ENCODE measurements around the gene ZNF428. TPM values are rescaled to one million over a fixed set of nuclear protein-coding genes. Genes with fewer than 3 reads are reported as not detected.
A peak's percentile ranks its signal among the peaks of the same experiment; 100 is the strongest.
"Not testable (repeated sequence)": the region's sequence is repeated elsewhere in the genome, so short reads cannot be mapped to it uniquely, and the experiment has no call there.

Gene ZNF428
- total RNA-seq, 1 experiment from 2014 or later: 101 TPM

DNA sequence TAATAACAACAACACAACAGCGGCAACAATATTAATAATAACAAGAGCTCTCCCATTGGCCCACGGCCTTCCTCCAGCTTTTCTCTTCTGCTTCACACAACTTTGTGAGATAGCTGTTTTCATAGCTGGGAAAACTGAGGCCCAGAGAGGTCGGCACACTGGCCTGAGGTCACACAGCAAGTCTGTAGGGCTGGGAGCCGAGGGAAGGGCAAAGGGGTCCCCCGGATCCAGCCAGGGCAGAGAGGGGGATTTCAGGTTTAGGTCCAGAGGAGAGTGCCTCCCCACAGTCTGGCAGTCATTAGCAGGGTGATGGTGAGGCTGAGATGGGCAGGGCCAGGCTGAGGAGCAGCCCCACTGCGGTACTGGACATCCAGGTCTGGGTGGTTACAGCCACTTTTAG is 29.2 kb upstream of the ZNF428 start:
- Histone ChIP-seq H3K4me3 (no peak overlapping the region), H3K27me3 (no peaks in the 10 kb centered on the region), H3K9me3 (no peaks in the 10 kb centered on the region), H3K36me3 (peaks cover 49% of the 10 kb centered on the region)
- DNase-seq: no peak

GRCh38 chr19:43644181-43644580 is 24.8 kb upstream of the ZNF428 start:
- Histone ChIP-seq H3K9me3 (no peaks in the 10 kb centered on the region), H3K27me3 (peaks cover 10% of the 10 kb centered on the region)

GRCh38 chr19:43643326-43643725 is 23.9 kb upstream of the ZNF428 start:
- Histone ChIP-seq H3K4me3 (no peak overlapping the region), H3K9me3 (no peaks in the 10 kb centered on the region), H3K36me3 (peaks cover 10% of the 10 kb centered on the region), H3K27me3 (peaks cover 18% of the 10 kb centered on the region)
- DNase-seq: peak; percentile 44

More at GRCh38 chr19:43644181-43644580, 24.8 kb upstream of the ZNF428 start:
- no peak for DNase-seq
- Histone ChIP-seq H3K4me3 (no peak overlapping the region), H3K36me3 (peaks cover 19% of the 10 kb centered on the region)

- H3K27me3 ChIP-seq: peaks cover 22% of the 10 kb centered on the region
These were observed 23.1 kb upstream of the ZNF428 start for GRCh38 chr19:43642531-43642930.

DNA sequence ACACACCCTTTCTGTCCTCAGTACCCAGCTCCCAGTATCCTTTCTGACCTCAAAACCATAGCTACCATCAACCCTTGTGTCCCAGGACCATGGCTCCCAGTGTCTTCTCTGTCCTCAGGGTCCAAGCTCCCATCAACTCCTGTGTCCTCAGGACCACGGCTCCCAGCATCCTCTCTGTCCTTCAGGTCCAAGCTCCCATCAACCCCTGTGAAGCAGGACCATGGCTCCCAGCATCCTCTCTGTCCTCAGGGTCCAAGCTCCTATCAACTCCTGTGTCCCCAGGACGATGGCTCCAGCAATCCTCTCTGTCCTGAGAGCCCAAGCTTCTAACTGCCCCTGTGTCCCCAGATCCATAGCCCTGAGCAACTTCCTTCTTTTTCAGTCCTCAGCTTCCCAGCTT is 21.9 kb upstream of the ZNF428 start:
- H3K36me3 ChIP-seq: no peaks in the 10 kb centered on the region
- H3K4me3 ChIP-seq: no peak overlapping the region
- DNase-seq: no peak
- peaks cover 22% of the 10 kb centered on the region for H3K27me3 ChIP-seq
- H3K9me3 ChIP-seq: no peaks in the 10 kb centered on the region

More at GRCh38 chr19:43642531-43642930, 23.1 kb upstream of the ZNF428 start:
- H3K4me3 ChIP-seq: no peak overlapping the region
- no peak for DNase-seq
- peaks cover 5% of the 10 kb centered on the region for H3K36me3 ChIP-seq
- H3K9me3 ChIP-seq: no peaks in the 10 kb centered on the region

- Histone ChIP-seq H3K9me3 (no peaks in the 10 kb centered on the region), H3K36me3 (no peaks in the 10 kb centered on the region), H3K27me3 (peaks cover 22% of the 10 kb centered on the region), H3K4me3 (no peak overlapping the region)
- DNase-seq: no peak
These were observed 21.0 kb upstream of the ZNF428 start for GRCh38 chr19:43640424-43640757.

DNA sequence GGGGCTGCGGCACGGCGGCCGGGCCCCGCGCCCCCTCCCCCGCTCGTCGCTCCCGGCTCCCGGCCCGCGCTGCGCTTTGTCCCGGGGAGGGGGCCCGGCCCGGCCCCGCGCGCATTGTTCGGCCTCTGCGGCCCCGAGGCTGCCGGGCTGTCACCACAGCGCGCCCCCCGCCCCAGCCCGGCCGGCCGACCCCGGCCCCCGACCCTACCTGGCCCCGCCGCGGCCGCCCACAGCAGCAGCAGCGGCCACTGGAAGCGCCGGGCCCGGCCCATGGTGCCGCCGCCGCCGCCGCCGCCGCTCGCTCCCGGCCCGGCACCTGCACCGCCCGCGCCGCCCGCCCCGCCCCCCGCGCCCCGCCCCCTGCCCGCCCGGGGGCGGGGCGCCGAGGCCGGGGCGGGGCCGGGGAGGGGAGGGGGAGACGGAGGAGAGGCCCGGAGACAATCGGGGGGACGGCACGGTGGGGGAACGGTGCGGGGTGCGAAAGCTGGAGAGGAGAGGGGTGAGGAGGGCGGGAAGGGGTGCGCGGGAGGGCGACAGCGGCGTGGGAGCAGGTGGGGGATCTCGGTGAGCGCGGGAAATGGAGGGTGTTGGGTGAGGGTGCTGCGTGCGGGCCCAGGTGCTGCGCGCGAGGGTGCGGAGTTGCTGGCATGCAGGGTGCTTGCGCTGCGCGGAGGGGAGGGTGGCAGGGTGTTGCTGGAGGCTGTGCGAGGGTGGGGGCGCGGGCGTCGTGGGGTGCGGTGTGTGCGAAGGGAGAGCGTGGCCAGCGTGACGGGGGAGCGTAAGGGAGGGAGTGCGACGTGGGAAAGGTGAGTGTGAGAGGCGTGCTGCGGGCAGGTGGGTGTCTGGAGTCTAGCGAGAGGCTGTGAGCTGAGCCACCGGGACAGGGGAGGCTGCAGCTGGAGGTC is 20.3 kb upstream of the ZNF428 start, which contains the start of gene CADM4:
CADM4 (minus strand) TSS at position 332 of the 905 bp plus-strand sequence; CDS start at position 272, 60 bp downstream.
- DNase-seq: no peak
- Histone ChIP-seq H3K27me3 (peaks cover 26% of the 10 kb centered on the region), H3K4me3 (peak within 1 kb of the TSS; percentile 33), H3K36me3 (no peaks in the 10 kb centered on the region), H3K9me3 (no peaks in the 10 kb centered on the region)

DNA sequence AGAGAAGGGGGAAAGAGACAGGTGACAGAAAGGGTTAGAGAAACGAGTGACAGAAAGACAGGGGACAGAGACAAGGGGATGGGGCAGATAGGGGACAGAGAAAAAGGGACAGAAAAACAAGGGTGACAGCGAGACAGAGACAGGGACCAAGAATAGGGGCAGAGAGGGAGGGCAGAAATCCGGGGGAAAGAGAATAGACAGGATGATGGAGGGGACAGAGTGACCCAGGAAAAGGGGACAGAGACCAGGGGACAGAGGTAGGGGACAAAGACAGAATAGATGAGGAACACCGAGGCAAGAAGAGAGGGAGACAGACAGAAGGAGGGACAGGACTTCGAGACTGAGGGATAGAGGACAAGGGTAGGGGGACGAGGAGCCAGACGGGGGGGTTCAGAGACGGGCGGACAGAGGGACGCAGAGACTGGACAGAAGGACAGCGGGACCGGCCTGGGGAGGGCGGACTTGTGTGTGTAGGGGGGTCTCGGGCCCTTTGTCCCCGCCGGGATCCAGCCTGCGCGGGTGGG is 19.6 kb upstream of the ZNF428 start:
- no peaks in the 10 kb centered on the region for H3K36me3 ChIP-seq
- H3K27me3 ChIP-seq: peaks cover 30% of the 10 kb centered on the region
- no peak overlapping the region for H3K4me3 ChIP-seq
- no peaks in the 10 kb centered on the region for H3K9me3 ChIP-seq
- no peak for DNase-seq

GRCh38 chr19:43638214-43638994 is 19.0 kb upstream of the ZNF428 start:
- no peaks in the 10 kb centered on the region for H3K9me3 ChIP-seq
- H3K27me3 ChIP-seq: peaks cover 30% of the 10 kb centered on the region
- H3K36me3 ChIP-seq: no peaks in the 10 kb centered on the region
- no peak overlapping the region for H3K4me3 ChIP-seq
- no peak for DNase-seq

DNA sequence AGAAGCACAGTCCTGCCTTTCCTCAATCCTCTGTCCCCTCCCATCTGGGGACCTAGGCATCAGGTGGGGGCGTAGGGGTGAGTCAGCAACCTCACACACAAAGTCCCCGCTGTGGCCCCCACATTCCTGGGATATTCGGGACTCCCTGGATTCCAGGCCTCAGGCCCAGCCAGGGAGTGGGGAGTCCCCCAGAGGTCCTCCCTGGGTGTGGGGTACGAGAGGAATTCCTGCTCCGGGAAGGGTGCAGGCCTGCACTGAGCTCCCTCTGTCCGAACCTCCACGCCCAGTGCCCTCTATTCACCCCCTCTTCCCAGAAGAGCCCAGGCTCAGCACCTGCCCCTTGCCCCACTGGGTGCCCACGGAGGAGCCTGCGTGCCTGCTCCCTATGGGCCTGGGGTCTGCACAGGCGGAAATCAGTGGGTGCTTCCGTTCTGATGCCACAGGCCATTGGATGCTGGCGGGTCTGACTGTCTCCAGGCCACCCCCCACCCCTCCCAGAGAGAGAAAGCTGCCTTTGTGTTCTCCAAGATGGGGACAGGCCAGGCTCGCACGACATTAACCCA is 16.8 kb upstream of the ZNF428 start:
- no peaks in the 10 kb centered on the region for H3K36me3 ChIP-seq
- DNase-seq: no peak
- H3K27me3 ChIP-seq: peaks cover 37% of the 10 kb centered on the region
- H3K9me3 ChIP-seq: no peaks in the 10 kb centered on the region
- no peak overlapping the region for H3K4me3 ChIP-seq

DNA sequence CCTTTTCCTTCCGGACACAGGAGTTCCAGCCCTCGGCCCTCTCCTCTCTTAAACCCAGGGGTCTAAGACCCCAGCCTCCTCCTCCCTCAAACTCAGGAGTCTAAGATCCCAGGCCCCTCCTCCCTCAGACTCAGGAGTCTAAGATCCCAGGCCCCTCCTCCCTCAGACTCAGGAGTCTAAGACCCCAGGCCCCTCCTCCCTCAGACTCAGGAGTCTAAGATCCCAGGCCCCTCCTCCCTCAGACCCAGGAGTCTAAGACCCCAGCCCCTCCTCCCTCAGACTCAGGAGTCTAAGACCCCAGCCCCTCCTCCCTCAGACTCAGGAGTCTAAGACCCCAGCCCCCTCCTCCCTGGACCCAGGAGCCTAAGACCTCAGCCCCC is 16.1 kb upstream of the ZNF428 start:
- not testable (repeated sequence) for H3K9me3 ChIP-seq, H3K4me3 ChIP-seq, H3K36me3 ChIP-seq, DNase-seq
- peaks cover 36% of the 10 kb centered on the region for H3K27me3 ChIP-seq

DNA sequence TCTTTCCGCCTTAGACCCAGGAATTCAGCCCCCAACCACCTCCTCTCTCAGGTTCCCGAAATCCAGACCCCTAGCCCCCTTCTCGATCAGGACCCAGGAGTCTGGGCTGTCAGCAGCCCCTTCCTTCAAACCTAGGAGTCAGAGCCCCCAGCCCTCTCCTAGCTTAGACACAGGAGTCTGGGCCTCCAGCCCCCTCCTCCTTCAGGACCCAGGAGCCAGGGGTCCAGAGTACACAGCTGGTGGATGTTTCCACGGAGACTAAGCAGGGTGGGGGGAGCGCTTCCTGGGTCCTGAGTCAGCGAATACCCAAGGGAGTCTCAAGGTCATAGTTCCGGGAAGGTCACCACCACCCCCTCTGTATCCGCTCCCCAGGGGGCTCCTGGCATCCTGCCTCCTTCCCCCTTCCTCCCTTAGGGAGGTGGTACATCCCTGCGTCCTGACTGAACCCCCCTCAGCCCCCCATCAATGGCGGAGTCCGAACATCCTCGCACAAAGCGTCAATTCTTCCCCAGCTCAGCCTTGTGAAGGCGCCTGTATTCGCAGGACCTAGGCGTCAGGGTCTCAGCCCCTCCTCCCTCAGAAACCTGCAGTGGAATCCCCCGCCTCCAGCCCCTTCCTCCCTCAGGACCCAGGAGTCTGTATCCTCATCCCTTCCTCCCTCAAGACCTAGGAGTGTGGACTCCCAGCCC is 15.6 kb upstream of the ZNF428 start:
- H3K36me3 ChIP-seq: no peaks in the 10 kb centered on the region
- H3K9me3 ChIP-seq: no peaks in the 10 kb centered on the region
- no peak for DNase-seq
- peaks cover 31% of the 10 kb centered on the region for H3K27me3 ChIP-seq
- H3K4me3 ChIP-seq: no peak overlapping the region

DNA sequence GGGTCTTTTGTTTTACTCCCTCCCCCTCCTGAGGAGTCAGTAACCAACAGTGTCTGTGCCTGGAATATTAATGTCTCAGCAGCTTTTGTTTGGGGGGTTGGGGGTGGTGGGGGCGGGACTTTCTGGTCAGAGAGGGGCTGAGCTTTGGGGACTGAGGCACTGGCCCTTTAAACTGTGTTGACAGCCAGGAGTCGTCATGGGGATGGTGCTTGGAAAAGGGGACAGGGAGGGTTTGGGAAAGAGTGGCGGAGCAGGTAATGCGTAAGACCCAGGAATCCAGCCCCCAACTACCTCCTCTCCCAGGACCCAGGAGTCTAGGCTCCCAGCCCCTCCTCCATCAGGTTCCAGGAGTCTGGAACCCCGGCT is 15.1 kb upstream of the ZNF428 start:
- Histone ChIP-seq H3K4me3 (no peak overlapping the region), H3K36me3 (no peaks in the 10 kb centered on the region), H3K27me3 (peaks cover 29% of the 10 kb centered on the region), H3K9me3 (no peaks in the 10 kb centered on the region)
- DNase-seq: no peak

DNA sequence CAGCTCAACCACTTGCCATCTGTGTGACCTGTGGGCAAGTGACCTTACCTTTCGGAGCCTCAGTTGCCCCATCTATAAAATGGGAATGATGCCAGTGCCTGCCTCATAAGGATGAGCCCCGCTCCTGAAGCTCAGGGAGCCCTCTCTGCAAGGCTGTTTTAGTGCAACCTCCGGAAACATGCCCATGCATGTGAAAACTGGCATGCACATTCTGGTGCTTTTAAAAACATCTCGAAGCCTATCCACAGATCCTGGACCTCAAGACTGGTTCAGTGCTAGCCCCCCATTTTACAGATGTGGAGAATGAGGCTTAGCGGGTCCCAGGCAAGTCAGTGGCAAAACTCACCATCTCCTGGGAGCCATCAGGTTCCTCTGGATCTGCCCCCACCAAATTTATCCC is 14.6 kb upstream of the ZNF428 start:
- DNase-seq: no peak
- Histone ChIP-seq H3K27me3 (peaks cover 26% of the 10 kb centered on the region), H3K9me3 (no peaks in the 10 kb centered on the region), H3K36me3 (no peaks in the 10 kb centered on the region), H3K4me3 (no peak overlapping the region)

- no peaks in the 10 kb centered on the region for H3K36me3 ChIP-seq
- no peak overlapping the region for H3K4me3 ChIP-seq
- H3K27me3 ChIP-seq: peaks cover 21% of the 10 kb centered on the region
These were observed 14.1 kb upstream of the ZNF428 start for GRCh38 chr19:43633520-43633919.

GRCh38 chr19:43631491-43631890 is 12.1 kb upstream of the ZNF428 start:
- Histone ChIP-seq H3K4me3 (no peak overlapping the region), H3K27me3 (peaks cover 15% of the 10 kb centered on the region; the same call in 1 of the 2 replicates), H3K36me3 (no peaks in the 10 kb centered on the region), H3K9me3 (no peaks in the 10 kb centered on the region)
- no peak for DNase-seq

More at GRCh38 chr19:43633520-43633919, 14.1 kb upstream of the ZNF428 start:
- H3K9me3 ChIP-seq: no peaks in the 10 kb centered on the region
- DNase-seq: no peak

Data from MG63 (cell line).